HepG2 (cell line): ENCODE results near the gene KTI12. TPM values are rescaled to one million over a fixed set of nuclear protein-coding genes. Genes with fewer than 3 reads are reported as not detected.
"Not testable (repeated sequence)": the region's sequence is repeated elsewhere in the genome, so short reads cannot be mapped to it uniquely, and the experiment has no call there.

Source experiments
- ATAC-seq: fragments of 200-7000 bp; cut with Tn5 transposase; 3 replicates; pipeline ENCODE4 v1.9.1; 2020; ENCODE audit warnings: mild to moderate bottlenecking, moderate library complexity
- BruUV-seq: library from RNA; stranded (reverse); fragments of 400-500 nt; replicated peaks from 2 replicates; lab custom pipeline; 2021; lab: Mats Ljungman, UMichigan
- CTCF ChIA-PET: fragments of 300-600 bp; formaldehyde crosslinking; extraction: SDS; loops from one replicate; lab custom pipeline; 2021; ENCODE audit warnings: low total read pairs, inconsistent platforms, low intra/inter-chr PET ratio; lab: Yijun Ruan, JAX
- POLR2A ChIA-PET: fragments of 350-600 bp; sonication (Branson Sonifier 250); formaldehyde crosslinking; loops from one replicate; lab custom pipeline; 2020; ENCODE audit warnings: antibody characterized with exemption, inconsistent platforms; lab: Yijun Ruan, JAX
- DNase-seq: peaks from one replicate; pipeline ENCODE4 v3.0.0-alpha.2; 2015; ENCODE audit warnings: low spot score
- FAIRE-seq: peaks from 3 replicates; lab custom pipeline; 2011; peaks lifted over from hg19 to GRCh38; lab: Jason Lieb, UNC
- H2AFZ ChIP-seq: one replicate; pipeline ENCODE4 v1.6.1; 2011; ENCODE audit warnings: low read length, inconsistent platforms
- H3K27ac ChIP-seq: fragments of 300-600 bp; 3 replicates; pipeline ENCODE4 v1.8.0; 2011; ENCODE audit warnings: mixed run types, mild to moderate bottlenecking, mixed read lengths, low read length, inconsistent platforms; ENCODE audit not compliant: insufficient read depth; ENCODE audit errors: extremely low read length
- H3K27me3 ChIP-seq, 2 experiments: fragments of 200-600 bp in 1 of 2; 2 replicates in 1 of 2; 3 replicates in 1 of 2; pipeline versions ENCODE4 v1.6.0 to v1.8.0; 2011; ENCODE audit warnings: low read length in 2 of 2, mild to moderate bottlenecking in 2 of 2, moderate library complexity in 2 of 2, inconsistent platforms in 1 of 2; ENCODE audit not compliant: insufficient read depth in 2 of 2, control insufficient read depth in 1 of 2
- H3K36me3 ChIP-seq, 2 experiments: fragments of 200-600 bp in 1 of 2; replicated peaks in 1 of 2; 2 replicates in 1 of 2; 3 replicates in 1 of 2; pipeline versions ENCODE4 v1.5.1 to v1.8.0; 2011; ENCODE audit warnings: low read length in 2 of 2, inconsistent platforms in 1 of 2; ENCODE audit not compliant: insufficient read depth in 2 of 2, control insufficient read depth in 1 of 2
- H3K4me1 ChIP-seq: 2 replicates; pipeline ENCODE4 v1.5.1; 2012; ENCODE audit warnings: low read length, inconsistent platforms; ENCODE audit not compliant: insufficient read depth
- H3K4me2 ChIP-seq: 2 replicates; pipeline ENCODE4 v1.6.0; 2011; ENCODE audit warnings: low read depth, low read length, inconsistent platforms
- H3K4me3 ChIP-seq, 3 experiments: fragments of 200-600 bp in 1 of 3; sonication (generic), shearing (Covaris generic) in 1 of 3; replicated peaks in 1 of 3; 2 replicates each; pipeline ENCODE4 v1.5.1; 2011 to 2016; ENCODE audit warnings: low read length in 3 of 3, inconsistent platforms in 2 of 3, low read depth in 2 of 3, mild to moderate bottlenecking in 2 of 3, control low read depth in 1 of 3, mixed read lengths in 1 of 3; ENCODE audit not compliant: insufficient read depth in 1 of 3
- H3K79me2 ChIP-seq: one replicate; pipeline ENCODE4 v1.6.1; 2011; ENCODE audit warnings: low read length, inconsistent platforms; ENCODE audit not compliant: insufficient read depth
- H3K9ac ChIP-seq: 2 replicates; pipeline ENCODE4 v1.6.0; 2011; ENCODE audit warnings: mild to moderate bottlenecking, low read depth, low read length, inconsistent platforms; ENCODE audit not compliant: insufficient read depth
- H3K9me3 ChIP-seq: 2 replicates; pipeline ENCODE4 v1.5.1; 2012; ENCODE audit warnings: mild to moderate bottlenecking, low read length
- H4K20me1 ChIP-seq: 2 replicates; pipeline ENCODE4 v1.6.0; 2011; ENCODE audit warnings: inconsistent platforms, mild to moderate bottlenecking, low read length, moderate library complexity; ENCODE audit not compliant: insufficient read depth
- ARID5B ChIP-seq: IDR thresholded peaks from 2 replicates; pipeline ENCODE4 v1.4.0; 2020; ENCODE audit warnings: mild to moderate bottlenecking, missing genetic modification reagents
- SAP130 ChIP-seq: IDR thresholded peaks from 2 replicates; pipeline ENCODE4 v1.6.1; 2016; ENCODE audit warnings: low read depth
- SOX6 ChIP-seq, 2 experiments: fragments of 450-650 bp in 1 of 2; sonication (generic) in 1 of 2; formaldehyde crosslinking in 1 of 2; IDR thresholded peaks; 2 replicates each; pipeline versions ENCODE4 v1.4.0 to v1.6.1; 2017 to 2020; ENCODE audit warnings: antibody characterized with exemption in 1 of 2, mild to moderate bottlenecking in 1 of 2, missing genetic modification reagents in 1 of 2
- WGBS: methylation state at CpG from one replicate; pipeline ENCODE4 v1.1.6; 2017; ENCODE audit warnings: low lambda C conversion rate; 5-methylcytosine and 5-hydroxymethylcytosine counted together
- in situ Hi-C: cut with HindIII; loops from 2 replicates; pipeline ENCODE4 v1.10.0; 2017; ENCODE audit warnings: low pct_unique_long_range_greater_than_20kb; ENCODE audit not compliant: extremely low pct_ligation_motif_present
- intact Hi-C: fragments of 100-400 bp; cut with micrococcal nuclease; formaldehyde crosslinking; loops from one replicate; pipeline ENCODE4 v1.10.0; 2022; ENCODE audit not compliant: unreplicated experiment
- polyA plus RNA-seq, 8 experiments: library from polyadenylated mRNA; depleted of rRNA in 3 of 8; stranded (reverse) in 7 of 8; unstranded in 1 of 8; fragments of >200 nt; fragmentation: Illumina TruSeq in 4 of 8; extraction: Trizol in 4 of 8; gene quantifications; 2 replicates each; pipeline versions ENCODE4 v1.2.1 to v1.2.3, GENCODE V29; 2011 to 2016; ENCODE audit warnings: low read depth in 4 of 8, missing spikeins in 1 of 8, mixed read lengths in 1 of 8; ENCODE audit not compliant: insufficient read depth in 1 of 8
- total RNA-seq, 5 experiments: library from RNA; depleted of rRNA; stranded (reverse); fragments of >200 nt; fragmentation: Illumina TruSeq; extraction: Trizol; gene quantifications; 2 replicates each; pipeline ENCODE4 v1.2.3, GENCODE V29; 2016; ENCODE audit warnings: low read depth in 1 of 5
- TF ChIP-seq, protein P1 (sequence below), 2 experiments: sonication (generic) in 1 of 2; formaldehyde crosslinking in 1 of 2; IDR thresholded peaks; 2 replicates each; pipeline versions ENCODE4 v1.4.0 to v1.6.1; 2016 to 2020; ENCODE audit warnings: borderline replicate concordance in 1 of 2, low read depth in 1 of 2, mild to moderate bottlenecking in 1 of 2, missing genetic modification reagents in 1 of 2

KTI12 gene
- total and polyA plus RNA-seq, 2 of the 13 experiments (the other 11 are each of a cell fraction or from before 2014, with no cell fraction given) = 7.4 to 10.2 TPM

DNA sequence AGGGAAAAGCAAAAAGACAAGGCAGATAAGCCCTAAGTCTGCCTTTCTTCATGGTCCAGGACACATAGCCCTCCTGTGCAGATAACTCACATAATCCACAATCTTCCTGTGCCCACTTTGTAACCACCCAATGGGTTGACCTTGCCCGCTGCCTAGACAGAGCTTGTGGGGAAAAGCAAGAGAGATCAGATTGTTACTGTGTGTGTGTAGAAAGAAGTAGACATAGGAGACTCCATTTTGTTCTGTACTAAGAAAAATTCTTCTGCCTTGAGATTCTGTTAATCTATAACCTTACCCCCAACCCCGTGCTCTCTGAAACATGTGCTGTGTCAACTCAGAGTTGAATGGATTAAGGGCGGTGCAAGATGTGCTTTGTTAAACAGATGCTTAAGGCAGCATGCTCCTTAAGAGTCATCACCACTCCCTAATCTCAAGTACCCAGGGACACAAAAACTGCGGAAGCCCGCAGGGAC, 27.5 kb downstream of the KTI12 start:
- CTCF ChIA-PET; H3K9me3 ChIP-seq; H4K20me1 ChIP-seq; H3K36me3 ChIP-seq; H3K79me2 ChIP-seq; in situ Hi-C loops; H3K27me3 ChIP-seq; FAIRE-seq; DNase-seq; BruUV-seq; H3K4me3 ChIP-seq; TF ChIP-seq SOX6 (IDR thresholded peaks at IDR 0.05): not testable (repeated sequence)
- intact Hi-C loops = loop anchor here (10.0 kb wide), 1 partner anchor 181 kb away; no protein-coding TSS in a partner anchor
- POLR2A ChIA-PET = interaction anchor here (1.2 to 4.5 kb wide), 2 partner anchors 31 to 49 kb away, joined by 3 to 13 read pairs; partner anchors contain the start of gene TXNDC12
- H3K27ac ChIP-seq = peak overlapping the region; percentile 21
- H3K4me2 ChIP-seq = peak overlapping the region; percentile 72
- TF ChIP-seq SAP130 (CRISPR knock-in tag) (peak; percentile 32), ARID5B (CRISPR knock-in tag) (peak; percentile 11; the same call in 1 of the 2 replicates), SOX6 (CRISPR knock-in tag; IDR thresholded peaks at IDR 0.05) (peak; percentile 21; the same call in 1 of the 2 replicates)
- TF ChIP-seq, protein P1, sequence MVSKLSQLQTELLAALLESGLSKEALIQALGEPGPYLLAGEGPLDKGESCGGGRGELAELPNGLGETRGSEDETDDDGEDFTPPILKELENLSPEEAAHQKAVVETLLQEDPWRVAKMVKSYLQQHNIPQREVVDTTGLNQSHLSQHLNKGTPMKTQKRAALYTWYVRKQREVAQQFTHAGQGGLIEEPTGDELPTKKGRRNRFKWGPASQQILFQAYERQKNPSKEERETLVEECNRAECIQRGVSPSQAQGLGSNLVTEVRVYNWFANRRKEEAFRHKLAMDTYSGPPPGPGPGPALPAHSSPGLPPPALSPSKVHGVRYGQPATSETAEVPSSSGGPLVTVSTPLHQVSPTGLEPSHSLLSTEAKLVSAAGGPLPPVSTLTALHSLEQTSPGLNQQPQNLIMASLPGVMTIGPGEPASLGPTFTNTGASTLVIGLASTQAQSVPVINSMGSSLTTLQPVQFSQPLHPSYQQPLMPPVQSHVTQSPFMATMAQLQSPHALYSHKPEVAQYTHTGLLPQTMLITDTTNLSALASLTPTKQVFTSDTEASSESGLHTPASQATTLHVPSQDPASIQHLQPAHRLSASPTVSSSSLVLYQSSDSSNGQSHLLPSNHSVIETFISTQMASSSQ (IDR thresholded peaks at IDR 0.05; ENCODE audit: low read depth) = 0 out of 2 replicates have a peak, but pooled peaks have one; percentile 51
- TF ChIP-seq, protein P1 (CRISPR knock-in tag; IDR thresholded peaks at IDR 0.05; ENCODE audit: borderline replicate concordance) = peak; percentile 25; the same call in 1 of the 2 replicates
- peak; percentile 70 for ATAC-seq
- 0 out of 2 replicates have a peak overlapping the region, but pooled peaks have one; percentile 10 for H3K9ac ChIP-seq
- 5% methylated on average over 5 of the region's 5 CpGs for WGBS
- peaks cover 28% of the 10 kb centered on the region for H3K4me1 ChIP-seq
- H2AFZ ChIP-seq = peak overlapping the region; percentile 70
